Measurements from ENCODE around the gene HPCAL1.

HPCAL1 gene

DNA sequence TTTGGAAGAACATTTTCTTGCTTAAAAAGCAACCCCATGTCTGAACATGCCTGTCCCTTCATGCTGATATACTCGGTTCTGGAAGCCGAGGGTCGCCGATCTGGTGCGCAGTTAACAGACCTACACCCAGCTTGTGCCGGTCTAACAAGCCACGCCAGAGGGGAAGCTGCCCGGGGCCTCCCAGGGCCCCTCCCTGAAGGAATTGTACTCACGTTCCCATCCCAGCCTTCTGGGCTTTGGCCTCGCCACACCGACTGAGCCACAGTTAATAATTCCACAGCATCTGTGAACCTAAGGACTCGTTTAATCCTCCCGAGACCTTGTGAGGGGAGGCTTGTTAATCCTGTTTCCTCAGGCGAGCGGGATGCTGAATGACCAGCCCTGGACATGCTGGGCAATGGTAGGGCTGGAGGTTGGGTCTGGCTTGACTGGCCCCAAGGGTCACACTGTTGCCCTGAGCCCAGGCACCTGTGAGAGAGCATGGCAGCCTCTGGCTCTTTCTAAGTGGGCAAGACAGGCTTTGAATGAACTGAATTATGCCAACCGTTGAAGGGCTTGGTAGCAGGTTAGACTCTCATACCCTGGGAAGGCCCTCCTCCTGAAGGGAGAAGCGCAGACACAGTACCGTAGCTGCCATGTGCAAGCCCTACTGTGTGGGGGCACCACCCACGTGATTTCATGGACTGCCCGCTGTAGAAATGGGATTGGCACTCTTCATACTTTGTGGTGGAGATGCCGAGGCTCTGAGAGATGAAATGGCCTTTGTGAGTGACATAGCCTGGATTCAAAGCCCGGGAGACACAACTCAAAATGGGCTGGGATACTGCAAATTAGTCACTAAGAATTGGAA lies 173.3 kb downstream of the HPCAL1 start:
- Histone ChIP-seq H3K4me1 (peaks cover 38 to 87% (median 61%) of the 10 kb centered on the region in 10 experiments), H3K36me3 (no peaks in the 10 kb centered on the region), H3K4me3 (no peak overlapping the region), H3K27ac (peak overlapping the region in 6 of 11 experiments; percentile 25 to 81 (median 72); a peak in 9 of 22 replicates), H3K27me3 (peaks cover 0 to 36% (median 0%) of the 10 kb centered on the region in 11 experiments; a peak in 7 of 22 replicates), H3K4me2 (peak overlapping the region; percentile 71 to 96 (median 83)), H4K20me1 (no peaks in the 10 kb centered on the region; a peak in 1 of 22 replicates), H3K9ac (peak overlapping the region in 4 of 11 experiments; percentile 64 to 76 (median 68); a peak in 8 of 22 replicates), H3K9me3 (replicated peaks in 1 of 11) (no peaks in the 10 kb centered on the region)
- no peak for TF ChIP-seq Cebpa-rat (IDR thresholded peaks at IDR 0.05)

DNA sequence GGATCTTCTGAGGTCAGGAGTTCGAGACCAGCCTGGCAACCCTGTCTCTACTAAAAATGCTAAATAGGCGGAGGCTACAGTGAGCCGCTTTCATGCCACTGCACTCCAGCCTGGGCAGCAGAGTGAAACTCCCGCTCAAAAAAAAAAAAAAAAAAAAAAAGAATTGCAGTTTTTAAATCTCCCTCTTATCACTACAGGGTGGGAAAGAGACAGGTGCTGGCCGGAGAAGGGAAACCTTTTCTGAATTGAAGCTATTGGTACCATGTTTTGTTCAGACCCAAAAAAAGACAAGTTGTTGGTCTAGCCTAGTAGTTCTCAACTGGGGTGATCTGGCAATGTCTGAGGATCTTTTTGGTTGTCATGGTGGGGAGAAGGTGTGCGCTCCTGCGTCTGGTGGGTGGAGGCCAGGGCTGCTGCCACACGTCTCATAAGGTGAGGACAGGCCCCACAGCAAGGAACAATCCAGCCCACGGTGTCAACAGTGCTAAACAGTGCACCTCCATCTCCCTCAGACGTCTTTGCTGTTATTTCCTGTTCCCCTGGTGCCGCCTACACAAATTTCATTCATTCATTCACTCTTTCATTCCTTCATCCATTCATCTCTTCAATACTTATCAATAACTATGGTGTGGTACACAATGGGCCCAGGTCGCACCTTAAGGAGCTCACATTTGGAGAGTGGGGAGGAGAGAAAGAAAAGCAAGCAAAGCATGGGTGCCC lies 174.2 kb downstream of the HPCAL1 start:
- H3K4me2 ChIP-seq = peak overlapping the region; percentile 18 to 96 (median 83)
- H3K9ac ChIP-seq = peak overlapping the region in 3 of 11 experiments; percentile 27 to 64 (median 38); a peak in 5 of 22 replicates
- H4K20me1 ChIP-seq = no peaks in the 10 kb centered on the region; a peak in 1 of 22 replicates
- peaks cover 0 to 36% (median 0%) of the 10 kb centered on the region in 11 experiments; a peak in 7 of 22 replicates for H3K27me3 ChIP-seq
- no peak for TF ChIP-seq Cebpa-rat (IDR thresholded peaks at IDR 0.05)
- H3K4me1 ChIP-seq = peaks cover 38 to 79% (median 61%) of the 10 kb centered on the region in 10 experiments
- peak overlapping the region in 5 of 11 experiments; percentile 1 to 81 (median 66); a peak in 9 of 22 replicates for H3K27ac ChIP-seq
- H3K4me3 ChIP-seq = no peak overlapping the region
- no peaks in the 10 kb centered on the region for H3K9me3 ChIP-seq (replicated peaks in 1 of 11)
- H3K36me3 ChIP-seq = no peaks in the 10 kb centered on the region

Data from BLaER1 treated with 17β-estradiol and CSF1 and Interleukin-3, amounts not matched to agents 10 nM and 100 nM (cell line).